ENCODE data around the gene RASSF7.

The RASSF7 gene

DNA sequence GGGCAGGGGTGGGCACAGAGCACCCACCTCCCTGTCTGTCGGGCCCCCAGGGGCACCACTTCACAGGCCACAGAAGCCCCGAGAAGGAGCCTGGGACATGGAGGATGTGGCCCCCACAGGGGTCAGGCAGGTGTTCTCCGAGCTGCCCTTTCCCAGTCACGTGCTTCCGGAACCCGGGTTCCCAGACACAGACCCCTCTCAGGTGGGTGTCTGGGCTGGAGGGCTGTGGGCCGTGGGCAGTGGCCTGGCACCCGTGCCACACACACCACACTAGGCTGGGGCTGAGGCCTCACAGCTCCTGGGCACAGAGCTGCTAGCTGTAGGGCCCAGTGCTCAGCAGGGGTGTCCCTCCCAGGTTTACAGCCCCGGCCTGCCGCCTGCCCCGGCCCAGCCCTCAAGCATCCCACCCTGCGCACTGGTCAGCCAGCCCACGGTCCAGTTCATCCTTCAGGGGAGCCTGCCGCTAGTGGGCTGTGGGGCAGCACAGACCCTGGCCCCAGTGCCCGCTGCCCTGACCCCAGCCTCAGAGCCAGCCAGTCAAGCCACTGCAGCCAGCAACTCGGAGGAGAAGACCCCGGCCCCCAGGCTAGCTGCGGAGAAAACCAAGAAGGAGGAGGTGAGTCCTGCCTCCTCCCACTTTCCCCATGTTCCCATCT, 49.5 kb downstream of the RASSF7 start:
- no peak for DNase-seq (ENCODE audit: low spot score)

DNA sequence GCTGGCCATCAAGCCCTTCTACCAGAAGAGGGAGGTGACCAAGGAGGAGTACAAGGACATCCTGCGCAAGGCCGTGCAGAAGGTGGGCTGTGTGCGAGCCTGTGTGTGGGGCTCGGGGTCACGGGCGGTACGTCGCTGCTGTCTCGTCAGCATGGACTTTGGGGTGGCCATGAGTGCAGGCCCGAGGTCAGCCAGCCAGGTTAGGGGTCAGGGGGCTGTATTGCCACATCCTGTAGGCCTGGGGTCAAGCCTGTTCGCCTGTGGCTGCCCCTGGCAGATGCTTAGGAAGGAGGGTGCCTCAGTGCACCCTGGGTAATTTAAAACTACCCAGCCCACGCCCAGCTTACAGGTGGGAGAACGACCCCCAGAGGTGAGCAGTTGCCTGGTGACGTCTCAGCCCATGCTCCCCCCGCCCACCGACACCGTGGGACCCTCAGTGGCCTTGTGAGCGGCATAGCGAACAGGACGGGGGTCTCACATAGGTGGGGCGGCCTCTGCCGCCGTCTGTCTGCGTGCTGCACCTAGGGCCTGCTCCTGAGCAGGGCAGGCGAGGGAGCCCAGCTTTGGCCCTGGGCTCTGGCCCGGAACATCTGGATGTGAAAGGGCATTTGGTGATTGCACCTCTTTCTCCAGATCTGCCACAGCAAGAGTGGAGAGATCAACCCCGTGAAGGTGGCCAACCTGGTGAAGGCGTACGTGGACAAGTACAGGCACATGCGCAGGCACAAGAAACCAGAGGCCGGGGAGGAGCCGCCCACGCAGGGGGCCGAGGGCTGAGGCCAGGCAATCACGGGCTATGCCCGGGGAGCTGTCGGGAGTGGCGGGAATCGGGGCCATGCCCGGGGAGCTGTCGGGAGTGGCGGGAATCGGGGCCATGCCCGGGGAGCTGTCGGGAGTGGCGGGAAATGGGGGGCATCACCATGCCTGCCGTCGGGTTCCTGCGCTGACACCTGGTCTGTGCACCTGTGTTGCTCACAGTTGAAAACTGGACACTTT, 50.5 kb downstream of the RASSF7 start:
- DNase-seq (ENCODE audit: low spot score), result no peak

DNA sequence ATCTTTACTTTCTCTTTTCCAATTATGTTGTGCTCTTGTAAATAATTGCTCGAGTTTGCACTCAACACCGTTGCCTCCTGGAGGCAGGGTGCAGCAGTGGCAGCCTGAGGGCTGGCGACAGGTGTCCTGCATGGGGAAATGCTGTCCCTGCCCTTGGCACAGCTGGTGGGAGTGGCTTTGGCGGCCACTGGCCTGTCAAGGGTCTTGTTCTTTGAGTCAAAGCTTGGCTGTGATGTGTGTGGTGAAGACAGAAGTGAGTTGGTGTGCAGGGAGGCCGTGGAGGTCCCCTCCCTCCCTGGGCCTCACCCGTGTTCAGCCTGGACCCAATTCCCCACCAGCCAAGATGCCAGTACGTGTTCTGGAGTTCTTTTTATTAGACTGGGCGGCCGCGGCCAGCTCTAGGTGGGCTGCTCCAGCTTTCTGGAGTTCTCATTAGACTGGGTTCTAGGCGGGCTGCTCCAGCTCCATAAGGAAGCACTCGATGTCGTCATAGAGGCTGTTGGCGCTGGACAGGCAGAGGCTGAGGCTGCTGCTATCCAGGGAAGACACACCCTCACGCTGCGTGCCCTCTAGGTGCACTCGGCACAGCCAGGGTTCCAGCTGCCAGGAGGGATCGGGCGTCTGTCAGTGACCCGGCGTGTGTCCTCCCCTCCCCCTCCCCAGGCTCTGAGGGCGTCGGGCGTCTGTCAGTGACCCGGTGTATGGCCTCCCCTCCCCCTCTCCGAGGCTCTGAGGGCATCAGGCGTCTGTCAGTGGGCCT, 51.6 kb downstream of the RASSF7 start:
- DNase-seq (ENCODE audit: low spot score), result no peak

DNA sequence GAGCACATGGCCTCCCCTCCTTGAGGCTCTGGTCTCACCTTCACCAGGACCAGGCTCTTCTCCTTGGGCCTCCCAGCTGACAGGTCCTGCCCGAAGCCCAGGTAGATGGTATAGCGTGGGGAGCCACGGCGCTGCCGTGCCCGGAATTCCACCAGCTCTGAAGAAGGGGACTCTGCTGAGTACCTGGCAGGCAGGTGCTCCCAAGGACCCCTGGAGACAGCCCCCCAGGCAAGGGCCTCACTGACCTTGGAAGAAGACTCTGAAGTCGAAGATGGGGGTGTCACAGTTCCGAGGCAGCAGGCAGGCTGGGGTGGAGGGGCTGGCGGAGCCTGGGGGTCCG, 52.2 kb downstream of the RASSF7 start:
- no peak for DNase-seq (ENCODE audit: low spot score)

DNA sequence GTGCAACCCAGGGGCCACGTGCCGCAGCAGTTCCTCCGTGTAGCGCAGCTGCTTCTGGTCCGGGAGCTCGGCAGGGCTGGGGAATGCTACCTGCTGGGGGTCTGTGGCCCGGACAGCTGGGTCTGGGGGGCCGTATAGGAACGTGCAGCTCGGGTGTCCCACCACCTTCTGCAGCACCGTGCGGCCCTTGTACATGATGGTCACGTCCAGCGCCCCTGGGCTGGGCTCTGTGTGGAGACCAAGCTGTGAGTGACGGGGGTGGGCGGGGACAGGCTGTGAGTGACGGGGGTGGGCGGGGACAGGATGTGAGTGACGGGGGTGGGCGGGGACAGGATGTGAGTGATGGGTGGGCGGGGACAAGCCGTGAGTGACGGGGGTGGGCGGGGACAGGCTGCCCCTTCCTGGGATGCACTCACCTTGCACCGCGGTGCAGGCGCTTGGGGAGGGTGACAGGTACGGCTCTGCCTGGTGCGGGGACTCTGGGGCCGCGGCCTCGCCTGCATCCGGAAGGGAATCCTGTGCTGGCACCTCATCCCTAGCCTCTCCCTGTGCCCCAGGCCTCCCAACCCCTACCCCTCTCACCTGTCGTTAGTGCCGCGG, 52.7 kb downstream of the RASSF7 start:
- peak; percentile 11 for DNase-seq (ENCODE audit: low spot score)
